Nephron progenitor cell (in vitro differentiated cells): Measurements from ENCODE around the gene ARPC5.
"Not testable (repeated sequence)": the region's sequence is repeated elsewhere in the genome, so short reads cannot be mapped to it uniquely, and the experiment has no call there.

Experiments used
- DNase-seq: peaks from one replicate; pipeline ENCODE4 v3.0.0; 2021
- H3K27ac Mint-ChIP-seq: 2 replicates; pipeline ENCODE4 v1.8.0; 2021; ENCODE audit warnings: mild to moderate bottlenecking, moderate library complexity, mixed read lengths
- H3K27me3 Mint-ChIP-seq: 2 replicates; pipeline ENCODE4 v1.8.0; 2021; ENCODE audit warnings: mild to moderate bottlenecking, low read depth, mixed read lengths; ENCODE audit not compliant: poor library complexity
- H3K36me3 Mint-ChIP-seq: 2 replicates; pipeline ENCODE4 v1.8.0; 2021; ENCODE audit warnings: low read depth, mixed read lengths
- H3K4me1 Mint-ChIP-seq: 2 replicates; pipeline ENCODE4 v1.8.0; 2021; ENCODE audit warnings: mixed read lengths
- H3K4me3 Mint-ChIP-seq: 2 replicates; pipeline ENCODE4 v1.8.0; 2021; ENCODE audit warnings: mild to moderate bottlenecking, moderate library complexity, mixed read lengths
- H3K9me3 Mint-ChIP-seq: 2 replicates; pipeline ENCODE4 v1.8.0; 2021; ENCODE audit warnings: mild to moderate bottlenecking, moderate library complexity, mixed read lengths
- TF ChIP-seq, protein P1 (sequence below): fragments of 200-600 bp; sonication (generic); IDR thresholded peaks from 2 replicates; pipeline ENCODE4 v1.5.0; 2021; ENCODE audit warnings: antibody characterized with exemption

The ARPC5 gene

DNA sequence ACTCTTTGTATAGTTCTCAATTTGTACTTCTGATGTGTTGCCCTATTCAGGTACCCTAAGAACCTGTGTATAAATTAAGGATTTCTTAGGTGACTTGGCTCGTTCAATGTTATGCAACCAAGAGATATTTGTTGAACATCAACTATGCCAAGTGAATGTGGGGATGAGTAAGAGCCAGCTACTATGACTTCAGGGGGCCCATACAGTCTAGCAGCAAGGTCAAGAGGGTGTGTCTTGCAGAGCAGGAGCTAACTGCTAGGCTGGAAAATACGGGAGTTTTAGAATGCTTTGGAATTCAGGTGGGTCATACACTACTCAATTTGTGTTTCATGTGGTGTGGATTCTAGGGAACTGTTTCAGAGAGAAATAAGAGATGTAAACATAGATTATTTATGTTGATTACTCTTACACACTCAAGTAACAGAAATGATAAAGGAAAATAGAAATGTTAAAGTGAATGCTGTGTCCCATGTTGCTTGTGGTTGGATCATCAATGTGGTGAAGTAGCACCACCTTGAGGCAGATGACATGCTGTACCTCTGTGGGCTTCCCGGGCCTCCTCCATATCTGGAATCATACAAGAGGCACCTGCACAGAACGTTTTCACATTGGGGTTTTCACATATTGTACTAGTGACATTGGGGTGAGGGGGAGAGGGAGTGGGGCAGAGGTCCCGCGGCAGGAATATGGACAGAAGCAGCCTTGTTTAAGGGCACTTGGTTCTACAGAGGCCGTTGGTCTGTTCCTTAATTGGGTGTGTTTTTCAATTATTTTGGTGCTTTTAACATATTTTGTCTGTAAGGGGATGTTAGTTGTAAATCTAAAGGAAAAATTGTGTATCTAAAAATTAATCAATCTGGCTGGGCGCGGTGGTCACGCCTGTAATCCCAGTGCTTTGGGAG is 12.4 kb downstream of the ARPC5 start:
- DNase-seq = peak; percentile 34
- H3K36me3 Mint-ChIP-seq = peaks cover 2% of the 10 kb centered on the region
- no peaks in the 10 kb centered on the region for H3K9me3 Mint-ChIP-seq
- H3K4me1 Mint-ChIP-seq = peaks cover 9% of the 10 kb centered on the region
- TF ChIP-seq, protein P1, sequence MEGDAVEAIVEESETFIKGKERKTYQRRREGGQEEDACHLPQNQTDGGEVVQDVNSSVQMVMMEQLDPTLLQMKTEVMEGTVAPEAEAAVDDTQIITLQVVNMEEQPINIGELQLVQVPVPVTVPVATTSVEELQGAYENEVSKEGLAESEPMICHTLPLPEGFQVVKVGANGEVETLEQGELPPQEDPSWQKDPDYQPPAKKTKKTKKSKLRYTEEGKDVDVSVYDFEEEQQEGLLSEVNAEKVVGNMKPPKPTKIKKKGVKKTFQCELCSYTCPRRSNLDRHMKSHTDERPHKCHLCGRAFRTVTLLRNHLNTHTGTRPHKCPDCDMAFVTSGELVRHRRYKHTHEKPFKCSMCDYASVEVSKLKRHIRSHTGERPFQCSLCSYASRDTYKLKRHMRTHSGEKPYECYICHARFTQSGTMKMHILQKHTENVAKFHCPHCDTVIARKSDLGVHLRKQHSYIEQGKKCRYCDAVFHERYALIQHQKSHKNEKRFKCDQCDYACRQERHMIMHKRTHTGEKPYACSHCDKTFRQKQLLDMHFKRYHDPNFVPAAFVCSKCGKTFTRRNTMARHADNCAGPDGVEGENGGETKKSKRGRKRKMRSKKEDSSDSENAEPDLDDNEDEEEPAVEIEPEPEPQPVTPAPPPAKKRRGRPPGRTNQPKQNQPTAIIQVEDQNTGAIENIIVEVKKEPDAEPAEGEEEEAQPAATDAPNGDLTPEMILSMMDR = peak; percentile 69
- H3K4me3 Mint-ChIP-seq = no peak overlapping the region
- no peaks in the 10 kb centered on the region for H3K27me3 Mint-ChIP-seq
- peak overlapping the region; percentile 9 for H3K27ac Mint-ChIP-seq

DNA sequence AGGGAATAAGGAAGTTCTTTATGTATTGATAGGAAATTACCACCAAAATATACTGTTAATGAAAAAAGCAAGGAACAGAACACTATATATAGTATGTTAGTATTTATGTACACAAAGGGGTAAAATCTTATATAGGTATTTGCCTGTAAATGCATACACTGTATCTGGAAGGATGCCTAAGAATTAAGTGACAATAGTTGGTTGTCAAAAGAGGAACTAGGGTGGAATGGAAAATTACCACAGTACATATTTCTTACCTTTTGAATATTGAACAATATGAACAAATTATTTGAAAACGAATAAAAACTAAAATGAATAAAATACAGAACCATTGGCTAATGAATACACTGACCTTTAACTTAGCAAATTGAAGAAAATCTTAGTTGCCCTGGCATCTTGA is 13.6 kb downstream of the ARPC5 start:
- H3K9me3 Mint-ChIP-seq = no peaks in the 10 kb centered on the region

DNA sequence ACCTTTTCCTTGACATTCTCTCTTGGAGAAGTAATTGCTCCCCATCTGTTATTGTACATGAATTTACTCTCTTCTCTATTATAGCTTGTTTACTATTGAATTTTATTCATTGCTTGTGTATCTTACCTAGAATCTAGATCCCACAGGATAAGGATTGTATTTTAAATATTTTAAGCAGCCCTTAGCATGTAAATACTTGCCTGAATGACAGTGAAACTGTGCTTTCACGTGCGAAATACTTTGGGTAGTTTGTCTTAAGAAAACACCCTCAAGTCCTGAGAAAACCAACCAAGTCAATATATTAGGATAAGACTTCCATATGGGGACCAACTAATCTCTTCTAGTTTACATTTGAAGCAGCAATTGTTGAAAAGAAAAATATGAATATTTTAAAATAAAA is 15.3 kb downstream of the ARPC5 start:
- H3K4me3 Mint-ChIP-seq = no peak overlapping the region
- peaks cover 9% of the 10 kb centered on the region for H3K4me1 Mint-ChIP-seq
- no peaks in the 10 kb centered on the region for H3K36me3 Mint-ChIP-seq
- H3K9me3 Mint-ChIP-seq = no peaks in the 10 kb centered on the region
- TF ChIP-seq, protein P1 = no peak
- H3K27ac Mint-ChIP-seq = no peak overlapping the region
- no peak for DNase-seq
- no peaks in the 10 kb centered on the region for H3K27me3 Mint-ChIP-seq

More for the DNA sequence above, 13.6 kb downstream of the ARPC5 start:
- TF ChIP-seq, protein P1 = no peak
- Mint-ChIP-seq H3K4me1 (peaks cover 9% of the 10 kb centered on the region), H3K27me3 (no peaks in the 10 kb centered on the region), H3K27ac (no peak overlapping the region), H3K4me3 (no peak overlapping the region), H3K36me3 (no peaks in the 10 kb centered on the region)
- DNase-seq = no peak

DNA sequence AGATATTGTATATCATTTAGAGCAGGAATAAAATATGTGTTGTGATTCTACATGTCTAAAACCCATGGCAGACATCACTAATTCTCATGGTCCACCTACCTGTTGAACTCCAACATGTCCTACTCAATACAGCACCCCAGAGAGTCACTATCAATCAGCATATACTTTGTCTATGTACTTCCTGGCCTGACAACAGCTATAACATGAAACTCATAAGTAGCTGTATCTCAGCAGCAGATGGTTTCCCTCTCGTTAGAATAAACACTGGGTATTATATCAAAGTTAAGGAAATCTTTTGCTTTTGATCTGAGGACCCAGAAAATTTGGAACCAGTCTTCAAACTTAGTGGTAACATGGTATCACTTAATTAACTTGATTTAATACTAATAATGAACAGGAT is 15.8 kb downstream of the ARPC5 start:
- no peaks in the 10 kb centered on the region for H3K36me3 Mint-ChIP-seq
- H3K4me3 Mint-ChIP-seq = no peak overlapping the region
- H3K9me3 Mint-ChIP-seq = no peaks in the 10 kb centered on the region
- no peak overlapping the region for H3K27ac Mint-ChIP-seq
- TF ChIP-seq, protein P1 = no peak
- H3K27me3 Mint-ChIP-seq = no peaks in the 10 kb centered on the region
- no peak for DNase-seq
- H3K4me1 Mint-ChIP-seq = peaks cover 9% of the 10 kb centered on the region

DNA sequence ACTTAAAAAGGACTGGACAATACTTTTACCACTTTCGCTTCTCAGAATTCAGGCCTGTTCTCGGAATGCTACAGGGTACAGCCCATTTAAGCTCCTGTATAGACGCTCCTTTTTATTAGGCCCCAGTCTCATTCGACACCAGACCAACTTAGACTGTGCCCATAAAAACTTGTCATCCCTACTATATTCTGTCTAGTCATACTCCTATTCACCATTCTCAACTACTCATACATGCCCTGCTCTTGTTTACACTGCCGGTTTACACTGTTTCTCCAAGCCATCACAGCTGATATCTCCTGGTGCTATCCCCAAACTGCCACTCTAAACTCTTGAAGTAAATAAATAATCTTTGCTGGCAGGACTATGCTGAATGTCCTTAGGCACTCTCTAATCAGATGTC is 17.4 kb downstream of the ARPC5 start:
- not testable (repeated sequence) for DNase-seq, H3K9me3 Mint-ChIP-seq, H3K27ac Mint-ChIP-seq, H3K4me3 Mint-ChIP-seq, H3K36me3 Mint-ChIP-seq, H3K4me1 Mint-ChIP-seq, H3K27me3 Mint-ChIP-seq

DNA sequence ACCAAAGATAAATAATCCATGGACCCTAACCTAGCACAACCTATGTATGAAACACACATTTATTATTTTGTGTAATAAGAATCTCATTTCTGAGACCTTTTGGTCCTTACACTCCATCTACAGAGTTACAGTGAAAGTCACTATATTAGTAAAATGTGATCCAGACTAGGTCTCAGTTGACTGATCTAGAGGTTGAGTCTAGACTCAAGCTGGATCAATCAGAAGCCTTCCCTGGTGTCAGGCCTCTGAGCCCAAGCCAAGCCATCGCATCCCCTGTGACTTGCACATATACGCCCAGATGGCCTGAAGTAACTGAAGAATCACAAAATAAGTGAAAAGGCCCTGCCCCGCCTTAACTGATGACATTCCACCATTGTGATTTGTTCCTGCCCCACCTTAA is 22.6 kb downstream of the ARPC5 start:
- DNase-seq, H3K4me1 Mint-ChIP-seq, H3K27ac Mint-ChIP-seq, H3K9me3 Mint-ChIP-seq, H3K27me3 Mint-ChIP-seq, H3K4me3 Mint-ChIP-seq, H3K36me3 Mint-ChIP-seq: not testable (repeated sequence)

DNA sequence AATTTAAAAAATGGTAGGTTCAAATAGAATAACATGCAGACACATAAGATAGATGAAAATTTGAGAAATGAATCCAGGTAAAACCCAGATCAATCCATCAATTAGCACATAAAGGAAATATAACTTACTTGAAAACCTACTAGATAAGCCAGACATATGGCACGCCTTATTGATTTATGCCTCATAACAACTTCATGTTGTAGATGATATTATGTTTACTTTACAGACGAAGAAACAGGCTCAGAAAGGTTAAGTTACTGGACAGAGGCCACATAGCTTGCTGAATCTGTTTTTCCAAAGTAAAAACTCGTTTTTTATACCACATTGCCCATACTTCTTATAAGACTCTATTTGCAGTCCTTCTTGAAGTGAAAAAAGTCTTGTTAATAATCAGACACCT is 23.2 kb downstream of the ARPC5 start:
- peaks cover 6% of the 10 kb centered on the region for H3K4me1 Mint-ChIP-seq
- no peak overlapping the region for H3K4me3 Mint-ChIP-seq
- no peaks in the 10 kb centered on the region for H3K9me3 Mint-ChIP-seq
- no peak overlapping the region for H3K27ac Mint-ChIP-seq
- TF ChIP-seq, protein P1 = no peak
- peaks cover 8% of the 10 kb centered on the region for H3K27me3 Mint-ChIP-seq
- H3K36me3 Mint-ChIP-seq = no peaks in the 10 kb centered on the region
- no peak for DNase-seq
